Activated CD4-positive, alpha-beta T cell treated with anti-CD3 and anti-CD28 coated beads for 4 hours (primary cell): Measurements from ENCODE around the gene FAM98C.
A peak's percentile ranks its signal among the peaks of the same experiment; 100 is the strongest.
"Not testable (repeated sequence)": the region's sequence is repeated elsewhere in the genome, so short reads cannot be mapped to it uniquely, and the experiment has no call there.

Experiments used
- DNase-seq, 2 donors: peaks; one replicate each; pipeline ENCODE4 v3.0.0-alpha.2; 2020

FAM98C gene

GRCh38 chr19:38402967-38403674 lies at the start of gene FAM98C:
TSS of gene FAM98C (plus strand) at chr19:38403093. CDS start at chr19:38403154, 61 bp downstream.
- peak; percentile 97 to 98 for DNase-seq

GRCh38 chr19:38355728-38356725 lies 46.9 kb upstream of the FAM98C start:
- no peak for DNase-seq

- DNase-seq: no peak
Measured at GRCh38 chr19:38358071-38358470, 44.8 kb upstream of the FAM98C start.

- DNase-seq: no peak
Measured at GRCh38 chr19:38359242-38360021, 43.5 kb upstream of the FAM98C start.

GRCh38 chr19:38360351-38360750 lies 42.5 kb upstream of the FAM98C start:
- no peak for DNase-seq

GRCh38 chr19:38360839-38361631 lies 41.9 kb upstream of the FAM98C start:
- DNase-seq: no peak

GRCh38 chr19:38361633-38362075 lies 41.2 kb upstream of the FAM98C start:
- peak; percentile 54 to 63 for DNase-seq

- peak; percentile 64 to 67 for DNase-seq
Measured at GRCh38 chr19:38362076-38362945, 40.6 kb upstream of the FAM98C start.

GRCh38 chr19:38362946-38363688 lies 39.8 kb upstream of the FAM98C start:
- not testable (repeated sequence) for DNase-seq

- DNase-seq: no peak
Measured at GRCh38 chr19:38367041-38367440, 35.9 kb upstream of the FAM98C start.

GRCh38 chr19:38369584-38369983 lies 33.3 kb upstream of the FAM98C start:
- no peak for DNase-seq

- no peak for DNase-seq
Measured at GRCh38 chr19:38370299-38370698, 32.6 kb upstream of the FAM98C start.

GRCh38 chr19:38371081-38371480 lies 31.8 kb upstream of the FAM98C start:
- DNase-seq: no peak

GRCh38 chr19:38373907-38374331 lies 29.0 kb upstream of the FAM98C start:
- no peak for DNase-seq

GRCh38 chr19:38374332-38375097 lies 28.4 kb upstream of the FAM98C start, which contains the start of gene PSMD8:
TSS of gene PSMD8 (plus strand) at chr19:38374571. CDS start at chr19:38374602, 31 bp downstream.
- DNase-seq: peak; percentile 97 to 98

GRCh38 chr19:38375098-38375493 lies 27.8 kb upstream of the FAM98C start:
- DNase-seq: no peak

GRCh38 chr19:38375748-38376147 lies 27.1 kb upstream of the FAM98C start:
- DNase-seq: no peak

- DNase-seq: no peak
Measured at GRCh38 chr19:38376576-38376975, 26.3 kb upstream of the FAM98C start.

- DNase-seq: no peak
Measured at GRCh38 chr19:38377052-38377451, 25.8 kb upstream of the FAM98C start.
